ENCODE measurements around the gene PPARG.

PPARG gene

GRCh38 chr3:12433823-12434222, 145.0 kb downstream of the PPARG start:
- TF ChIP-seq, protein P1, sequence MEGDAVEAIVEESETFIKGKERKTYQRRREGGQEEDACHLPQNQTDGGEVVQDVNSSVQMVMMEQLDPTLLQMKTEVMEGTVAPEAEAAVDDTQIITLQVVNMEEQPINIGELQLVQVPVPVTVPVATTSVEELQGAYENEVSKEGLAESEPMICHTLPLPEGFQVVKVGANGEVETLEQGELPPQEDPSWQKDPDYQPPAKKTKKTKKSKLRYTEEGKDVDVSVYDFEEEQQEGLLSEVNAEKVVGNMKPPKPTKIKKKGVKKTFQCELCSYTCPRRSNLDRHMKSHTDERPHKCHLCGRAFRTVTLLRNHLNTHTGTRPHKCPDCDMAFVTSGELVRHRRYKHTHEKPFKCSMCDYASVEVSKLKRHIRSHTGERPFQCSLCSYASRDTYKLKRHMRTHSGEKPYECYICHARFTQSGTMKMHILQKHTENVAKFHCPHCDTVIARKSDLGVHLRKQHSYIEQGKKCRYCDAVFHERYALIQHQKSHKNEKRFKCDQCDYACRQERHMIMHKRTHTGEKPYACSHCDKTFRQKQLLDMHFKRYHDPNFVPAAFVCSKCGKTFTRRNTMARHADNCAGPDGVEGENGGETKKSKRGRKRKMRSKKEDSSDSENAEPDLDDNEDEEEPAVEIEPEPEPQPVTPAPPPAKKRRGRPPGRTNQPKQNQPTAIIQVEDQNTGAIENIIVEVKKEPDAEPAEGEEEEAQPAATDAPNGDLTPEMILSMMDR (IDR thresholded peaks at IDR 0.05; ENCODE audit: borderline replicate concordance, control extremely low read depth, extremely low read depth, insufficient read depth, missing control alignments), result no peak
- DNase-seq (ENCODE audit: low spot score), result no peak
- in situ Hi-C loops (cut with MboI; ENCODE audit: low sequenced_read_pairs, unreplicated experiment), result no loop called here

- no peak for DNase-seq (ENCODE audit: low spot score)
- in situ Hi-C loops (cut with MboI; ENCODE audit: low sequenced_read_pairs, unreplicated experiment), result no loop called here
- TF ChIP-seq, protein P1 (IDR thresholded peaks at IDR 0.05; ENCODE audit: borderline replicate concordance, control extremely low read depth, extremely low read depth, insufficient read depth, missing control alignments), result no peak
Observed at GRCh38 chr3:12436514-12437220, 147.8 kb downstream of the PPARG start.

- no peak for DNase-seq (ENCODE audit: low spot score)
- TF ChIP-seq, protein P1 (IDR thresholded peaks at IDR 0.05; ENCODE audit: borderline replicate concordance, control extremely low read depth, extremely low read depth, insufficient read depth, missing control alignments), result no peak
- in situ Hi-C loops (cut with MboI; ENCODE audit: low sequenced_read_pairs, unreplicated experiment), result no loop called here
Observed at GRCh38 chr3:12437221-12437605, 148.3 kb downstream of the PPARG start.

DNA sequence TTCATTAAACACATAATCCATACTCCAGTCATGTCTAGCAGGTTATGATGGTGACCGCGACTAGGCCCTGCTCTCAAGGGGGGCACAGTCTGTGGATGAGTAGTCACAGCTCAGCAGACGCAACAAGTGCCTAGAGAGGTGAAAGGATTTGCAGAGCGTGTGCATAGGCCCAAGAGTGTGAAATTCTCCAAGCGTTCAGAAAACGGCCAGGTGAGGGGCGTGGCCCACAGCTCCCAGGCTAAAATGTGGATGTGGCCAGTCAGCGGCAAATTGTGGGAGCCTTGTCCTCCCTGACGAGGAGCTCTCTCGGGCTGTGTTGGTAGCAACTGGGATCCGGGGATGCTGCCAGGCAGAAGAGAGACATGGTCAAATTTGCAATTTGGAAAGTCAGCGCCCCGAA, 149.0 kb downstream of the PPARG start:
- no peak for DNase-seq (ENCODE audit: low spot score)
- TF ChIP-seq, protein P1 (IDR thresholded peaks at IDR 0.05; ENCODE audit: borderline replicate concordance, control extremely low read depth, extremely low read depth, insufficient read depth, missing control alignments), result no peak
- in situ Hi-C loops (cut with MboI; ENCODE audit: low sequenced_read_pairs, unreplicated experiment), result no loop called here

- TF ChIP-seq, protein P1 (IDR thresholded peaks at IDR 0.05; ENCODE audit: borderline replicate concordance, control extremely low read depth, extremely low read depth, insufficient read depth, missing control alignments), result no peak
- in situ Hi-C loops (cut with MboI; ENCODE audit: low sequenced_read_pairs, unreplicated experiment), result no loop called here
- no peak for DNase-seq (ENCODE audit: low spot score)
Observed at GRCh38 chr3:12438318-12438717, 149.4 kb downstream of the PPARG start.

GRCh38 chr3:12439161-12439940, 150.5 kb downstream of the PPARG start:
- TF ChIP-seq, protein P1 (IDR thresholded peaks at IDR 0.05; ENCODE audit: borderline replicate concordance, control extremely low read depth, extremely low read depth, insufficient read depth, missing control alignments), result no peak
- DNase-seq (ENCODE audit: low spot score), result no peak
- in situ Hi-C loops (cut with MboI; ENCODE audit: low sequenced_read_pairs, unreplicated experiment), result no loop called here
